Mesenchymal stem cell (in vitro differentiated cells and primary cell): Measurements from ENCODE around the gene NAV2.

Experiments
- DNase-seq: peaks from one replicate; pipeline ENCODE4 v3.0.0-alpha.2; 2013
- H2AFZ ChIP-seq: one replicate; pipeline ENCODE4 v1.6.1; 2013; ENCODE audit warnings: low read depth, mild to moderate bottlenecking, control low read depth, inconsistent platforms, low read length, moderate library complexity
- H2AK5ac ChIP-seq: 2 replicates; pipeline ENCODE4 v1.6.1; 2013; ENCODE audit warnings: low read length, moderate library complexity, mild to moderate bottlenecking, inconsistent platforms; ENCODE audit not compliant: severe bottlenecking
- H2BK120ac ChIP-seq: one replicate; pipeline ENCODE4 v1.6.1; 2013; ENCODE audit warnings: low read depth, mild to moderate bottlenecking, inconsistent platforms, low read length, moderate library complexity
- H2BK12ac ChIP-seq, 2 experiments: one replicate each; pipeline ENCODE4 v1.6.1; 2013; ENCODE audit warnings: inconsistent platforms in 2 of 2, low read length in 2 of 2, mild to moderate bottlenecking in 2 of 2, moderate library complexity in 2 of 2, control low read depth in 1 of 2
- H2BK15ac ChIP-seq: one replicate; pipeline ENCODE4 v1.6.1; 2013; ENCODE audit warnings: mild to moderate bottlenecking, low read depth, inconsistent platforms; ENCODE audit not compliant: poor library complexity, severe bottlenecking
- H2BK5ac ChIP-seq: 2 replicates; pipeline ENCODE4 v1.6.1; 2013; ENCODE audit warnings: low read depth, mild to moderate bottlenecking, low read length, control low read depth, inconsistent platforms; ENCODE audit not compliant: poor library complexity, severe bottlenecking
- H3K14ac ChIP-seq, 2 experiments: one replicate each; pipeline ENCODE4 v1.6.1; 2013; ENCODE audit warnings: inconsistent platforms in 2 of 2, low read length in 2 of 2, control low read depth in 1 of 2, mild to moderate bottlenecking in 1 of 2, moderate library complexity in 1 of 2
- H3K18ac ChIP-seq, 2 experiments: one replicate each; pipeline ENCODE4 v1.6.1; 2013; ENCODE audit warnings: inconsistent platforms in 2 of 2, low read length in 2 of 2, control low read depth in 1 of 2, low read depth in 1 of 2, mild to moderate bottlenecking in 1 of 2
- H3K23ac ChIP-seq, 2 experiments: one replicate each; pipeline ENCODE4 v1.6.1; 2013; ENCODE audit warnings: inconsistent platforms in 2 of 2, low read length in 2 of 2, mild to moderate bottlenecking in 2 of 2, moderate library complexity in 2 of 2, control low read depth in 1 of 2
- H3K27ac ChIP-seq: 2 replicates; pipeline ENCODE4 v1.5.1; 2013; ENCODE audit warnings: mild to moderate bottlenecking, moderate library complexity, low read length, control low read depth, inconsistent platforms; ENCODE audit not compliant: poor library complexity, severe bottlenecking
- H3K27me3 ChIP-seq, 2 experiments: 2 replicates each; pipeline versions ENCODE4 v1.6.1 to v1.7.0; 2013; ENCODE audit warnings: low read length in 2 of 2, mild to moderate bottlenecking in 2 of 2, moderate library complexity in 2 of 2, control low read depth in 1 of 2, inconsistent platforms in 1 of 2; ENCODE audit not compliant: control insufficient read depth in 1 of 2, insufficient read depth in 1 of 2
- H3K36me3 ChIP-seq, 2 experiments: 2 replicates each; pipeline versions ENCODE4 v1.6.1 to v1.7.0; 2013; ENCODE audit warnings: low read length in 2 of 2, control low read depth in 1 of 2, inconsistent platforms in 1 of 2, low read depth in 1 of 2, mild to moderate bottlenecking in 1 of 2; ENCODE audit not compliant: insufficient read depth in 2 of 2, control insufficient read depth in 1 of 2
- H3K4ac ChIP-seq, 2 experiments: one replicate each; pipeline ENCODE4 v1.6.1; 2013; ENCODE audit warnings: inconsistent platforms in 2 of 2, low read length in 2 of 2, mild to moderate bottlenecking in 2 of 2, moderate library complexity in 2 of 2, control low read depth in 1 of 2, low read depth in 1 of 2
- H3K4me1 ChIP-seq: 2 replicates; pipeline ENCODE4 v1.6.1; 2013; ENCODE audit warnings: low read depth, low read length, control low read depth; ENCODE audit not compliant: control insufficient read depth, insufficient read depth
- H3K4me2 ChIP-seq: 2 replicates; pipeline ENCODE4 v1.6.1; 2013; ENCODE audit warnings: low read length, mild to moderate bottlenecking, inconsistent platforms; ENCODE audit not compliant: poor library complexity, severe bottlenecking
- H3K4me3 ChIP-seq, 2 experiments: 2 replicates each; pipeline versions ENCODE4 v1.5.1 to v1.7.0; 2013; ENCODE audit warnings: low read length in 2 of 2, mild to moderate bottlenecking in 2 of 2, control low read depth in 1 of 2, low read depth in 1 of 2; ENCODE audit not compliant: insufficient read depth in 1 of 2
- H3K79me1 ChIP-seq: replicated peaks from 2 replicates; pipeline ENCODE4 v1.6.1; 2013; ENCODE audit warnings: mild to moderate bottlenecking, control low read depth, low read length, inconsistent platforms; ENCODE audit not compliant: poor library complexity, severe bottlenecking
- H3K9ac ChIP-seq: 2 replicates; pipeline ENCODE4 v1.7.0; 2013; ENCODE audit warnings: mild to moderate bottlenecking, low read length, moderate library complexity
- H3K9me3 ChIP-seq: 2 replicates; pipeline ENCODE4 v1.7.0; 2013; ENCODE audit warnings: mild to moderate bottlenecking, low read length; ENCODE audit not compliant: control insufficient read depth
- H4K8ac ChIP-seq: one replicate; pipeline ENCODE4 v1.6.1; 2013; ENCODE audit warnings: inconsistent platforms, mild to moderate bottlenecking, low read length, moderate library complexity
- H4K91ac ChIP-seq: one replicate; pipeline ENCODE4 v1.6.1; 2013; ENCODE audit warnings: mild to moderate bottlenecking, low read length, inconsistent platforms
- WGBS: methylation state at CpG from one replicate; pipeline ENCODE4 v1.1.7; 2013; ENCODE audit warnings: mixed read lengths; 5-methylcytosine and 5-hydroxymethylcytosine counted together

The NAV2 gene

GRCh38 chr11:19992998-19993397 is 280.4 kb downstream of the NAV2 start:
- Histone ChIP-seq H3K14ac (no peak overlapping the region), H2BK5ac (no peak overlapping the region), H3K27ac (no peak overlapping the region), H3K4me1 (peaks cover 9% of the 10 kb centered on the region), H3K36me3 (peaks cover 3 to 77% of the 10 kb centered on the region in 2 experiments), H3K23ac (no peak overlapping the region), H3K4me2 (no peak overlapping the region), H2BK12ac (no peak overlapping the region), H3K27me3 (no peaks in the 10 kb centered on the region), H3K4me3 (no peak overlapping the region), H3K79me1 (peaks cover 5% of the 10 kb centered on the region), H2AK5ac (no peak overlapping the region), H2BK120ac (no peak overlapping the region), H3K9ac (no peak overlapping the region), H3K9me3 (no peaks in the 10 kb centered on the region), H4K8ac (no peak overlapping the region), H4K91ac (no peak overlapping the region), H2AFZ (no peak overlapping the region), H3K18ac (no peak overlapping the region), H2BK15ac (no peak overlapping the region), H3K4ac (no peak overlapping the region)
- DNase-seq, result no peak

GRCh38 chr11:19994672-19995071 is 282.0 kb downstream of the NAV2 start:
- Histone ChIP-seq H2BK12ac (no peak overlapping the region), H3K23ac (no peak overlapping the region), H3K14ac (no peak overlapping the region), H3K27ac (no peak overlapping the region), H3K9me3 (no peaks in the 10 kb centered on the region), H3K9ac (no peak overlapping the region), H2BK120ac (no peak overlapping the region), H3K4ac (no peak overlapping the region), H2AK5ac (no peak overlapping the region), H3K27me3 (no peaks in the 10 kb centered on the region), H3K18ac (no peak overlapping the region), H3K4me1 (peaks cover 6% of the 10 kb centered on the region), H4K8ac (no peak overlapping the region), H2BK15ac (no peak overlapping the region), H4K91ac (no peak overlapping the region), H2AFZ (no peak overlapping the region), H2BK5ac (no peak overlapping the region), H3K4me2 (no peak overlapping the region), H3K36me3 (peaks cover 0 to 78% of the 10 kb centered on the region in 2 experiments), H3K4me3 (no peak overlapping the region), H3K79me1 (peaks cover 5% of the 10 kb centered on the region)
- WGBS, result 76% methylated on average over 2 of the region's 3 CpGs
- DNase-seq, result no peak

DNA sequence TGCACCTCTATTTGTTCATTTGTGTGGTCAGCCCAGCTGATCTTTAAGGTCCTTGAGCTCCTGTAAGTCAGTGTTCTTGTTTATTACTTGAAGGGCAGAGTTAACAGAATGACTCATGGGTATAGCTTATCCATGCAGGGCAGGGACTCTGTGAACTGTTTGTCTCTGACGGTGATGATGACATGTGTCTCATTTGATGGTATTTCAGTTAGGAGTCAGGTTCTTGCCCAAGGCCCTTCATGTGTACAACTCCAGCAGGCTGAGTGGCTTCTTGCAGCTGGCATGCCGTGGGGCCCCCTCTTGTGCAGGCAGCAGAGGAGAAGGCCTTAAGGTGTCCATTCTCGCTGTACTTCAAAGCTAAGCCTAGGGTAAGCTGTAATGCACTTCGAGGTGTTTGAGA is 282.5 kb downstream of the NAV2 start:
- Histone ChIP-seq H2BK5ac (no peak overlapping the region), H2BK120ac (no peak overlapping the region), H4K91ac (no peak overlapping the region), H3K27ac (no peak overlapping the region), H3K27me3 (no peaks in the 10 kb centered on the region), H4K8ac (no peak overlapping the region), H2AFZ (no peak overlapping the region), H3K18ac (no peak overlapping the region), H3K4me1 (peaks cover 8% of the 10 kb centered on the region), H2BK15ac (no peak overlapping the region), H3K9me3 (no peaks in the 10 kb centered on the region), H2BK12ac (no peak overlapping the region), H3K14ac (no peak overlapping the region), H3K4me3 (no peak overlapping the region), H3K4ac (no peak overlapping the region), H3K79me1 (peaks cover 5% of the 10 kb centered on the region), H2AK5ac (no peak overlapping the region), H3K23ac (no peak overlapping the region), H3K36me3 (peaks cover 0 to 78% of the 10 kb centered on the region in 2 experiments), H3K9ac (no peak overlapping the region), H3K4me2 (no peak overlapping the region)
- peak; percentile 97 for DNase-seq
- 55% methylated on average over 4 of the region's 4 CpGs for WGBS

- Histone ChIP-seq H3K18ac (peak overlapping the region in 1 of 2 experiments; percentile 48), H3K27ac (no peak overlapping the region), H3K4me3 (no peak overlapping the region), H2BK5ac (no peak overlapping the region), H2BK12ac (no peak overlapping the region), H3K4me2 (no peak overlapping the region), H2BK120ac (no peak overlapping the region), H3K9me3 (no peaks in the 10 kb centered on the region), H3K36me3 (peaks cover 0 to 77% of the 10 kb centered on the region in 2 experiments), H3K9ac (no peak overlapping the region), H2BK15ac (no peak overlapping the region), H2AFZ (no peak overlapping the region), H2AK5ac (no peak overlapping the region), H3K27me3 (no peaks in the 10 kb centered on the region), H3K23ac (no peak overlapping the region), H3K14ac (no peak overlapping the region), H4K8ac (no peak overlapping the region), H4K91ac (no peak overlapping the region), H3K4me1 (peaks cover 15% of the 10 kb centered on the region), H3K4ac (peak overlapping the region in 1 of 2 experiments; percentile 40), H3K79me1 (peaks cover 5% of the 10 kb centered on the region)
- WGBS, result 57% methylated on average over 5 of the region's 5 CpGs
- no peak for DNase-seq
Measured at GRCh38 chr11:19996571-19996970, 283.9 kb downstream of the NAV2 start.
